IMR-90 (cell line): ENCODE results near the gene MRC2. TPM values are rescaled to one million over a fixed set of nuclear protein-coding genes. Genes with fewer than 3 reads are reported as not detected.

ENCODE experiments used
- ATAC-seq: fragments of 200-7000 bp; cut with Tn5 transposase; 2 replicates; pipeline ENCODE4 v1.9.1; 2020; ENCODE audit warnings: low read depth, mild to moderate bottlenecking, moderate library complexity
- BruUV-seq: library from RNA; stranded (reverse); fragments of 400-500 nt; replicated peaks from 2 replicates; lab custom pipeline; 2021; lab: Mats Ljungman, UMichigan
- CTCF ChIA-PET: fragments of 300-600 bp; formaldehyde crosslinking; extraction: SDS; loops from one replicate; lab custom pipeline; 2021; ENCODE audit warnings: antibody characterized with exemption; lab: Yijun Ruan, JAX
- POLR2A ChIA-PET: fragments of 300-600 bp; sonication (Branson Sonifier 250); formaldehyde crosslinking; loops from one replicate; lab custom pipeline; 2022; ENCODE audit warnings: antibody characterized with exemption; ENCODE audit not compliant: unreplicated experiment; lab: Charles Lee
- DNase-seq: peaks from one replicate; pipeline ENCODE4 v3.0.0; 2013
- H2AFZ ChIP-seq: replicated peaks from 2 replicates; pipeline ENCODE3; 2013; ENCODE audit warnings: low read length, mild to moderate bottlenecking; ENCODE audit not compliant: poor library complexity
- H2AK5ac ChIP-seq: 2 replicates; pipeline ENCODE4 v1.6.1; 2013; ENCODE audit warnings: low read depth, low read length, inconsistent platforms
- H2AK9ac ChIP-seq: replicated peaks from 2 replicates; pipeline ENCODE3; 2013; ENCODE audit warnings: mild to moderate bottlenecking, low read depth, low read length, moderate library complexity; ENCODE audit not compliant: poor library complexity
- H2BK120ac ChIP-seq: 2 replicates; pipeline ENCODE4 v1.6.1; 2013; ENCODE audit warnings: low read depth, low read length, inconsistent platforms
- H2BK15ac ChIP-seq: 3 replicates; pipeline ENCODE4 v1.6.1; 2013; ENCODE audit warnings: low read depth, low read length, inconsistent platforms
- H2BK20ac ChIP-seq: 2 replicates; pipeline ENCODE4 v1.6.1; 2013; ENCODE audit warnings: low read depth, mild to moderate bottlenecking, inconsistent platforms, low read length, moderate library complexity
- H2BK5ac ChIP-seq: 2 replicates; pipeline ENCODE4 v1.6.1; 2013; ENCODE audit warnings: mild to moderate bottlenecking, low read depth, low read length, inconsistent platforms; ENCODE audit not compliant: poor library complexity, severe bottlenecking
- H3K14ac ChIP-seq: replicated peaks from 2 replicates; pipeline ENCODE4 v1.6.1; 2013; ENCODE audit warnings: low read depth, low read length, inconsistent platforms
- H3K18ac ChIP-seq: 2 replicates; pipeline ENCODE4 v1.6.1; 2013; ENCODE audit warnings: low read depth, low read length, control low read depth
- H3K23ac ChIP-seq: 2 replicates; pipeline ENCODE4 v1.6.1; 2013; ENCODE audit warnings: low read depth, low read length, inconsistent platforms
- H3K27ac ChIP-seq: 2 replicates; pipeline ENCODE4 v1.5.1; 2013; ENCODE audit warnings: mild to moderate bottlenecking, control low read depth, low read length; ENCODE audit not compliant: insufficient read depth
- H3K27me3 ChIP-seq: 2 replicates; pipeline ENCODE4 v1.6.1; 2013; ENCODE audit warnings: low read length; ENCODE audit not compliant: control insufficient read depth, insufficient read depth
- H3K36me3 ChIP-seq: 2 replicates; pipeline ENCODE4 v1.6.1; 2013; ENCODE audit warnings: low read length, mixed read lengths; ENCODE audit not compliant: control insufficient read depth, insufficient read depth
- H3K4ac ChIP-seq: 2 replicates; pipeline ENCODE4 v1.6.1; 2013; ENCODE audit warnings: low read depth, low read length, inconsistent platforms
- H3K4me1 ChIP-seq: 2 replicates; pipeline ENCODE4 v1.6.1; 2013; ENCODE audit warnings: low read length, mixed read lengths; ENCODE audit not compliant: control insufficient read depth, insufficient read depth
- H3K4me2 ChIP-seq: 2 replicates; pipeline ENCODE4 v1.6.1; 2013; ENCODE audit warnings: low read depth, mild to moderate bottlenecking, control low read depth, low read length, moderate library complexity
- H3K4me3 ChIP-seq: 2 replicates; pipeline ENCODE4 v1.5.1; 2013; ENCODE audit warnings: low read depth, mild to moderate bottlenecking, control low read depth, low read length, moderate library complexity; ENCODE audit not compliant: insufficient read depth
- H3K56ac ChIP-seq: 2 replicates; pipeline ENCODE4 v1.6.1; 2013; ENCODE audit warnings: low read length, inconsistent platforms; ENCODE audit not compliant: insufficient read depth; ENCODE audit errors: extremely low read depth
- H3K79me1 ChIP-seq, 2 experiments: 2 replicates each; pipeline ENCODE4 v1.6.1; 2013; ENCODE audit warnings: low read length in 2 of 2, inconsistent platforms in 1 of 2, low read depth in 1 of 2
- H3K9ac ChIP-seq: 2 replicates; pipeline ENCODE4 v1.6.1; 2013; ENCODE audit warnings: low read depth, low read length, control low read depth
- H3K9me1 ChIP-seq: 2 replicates; pipeline ENCODE4 v1.6.1; 2013; ENCODE audit warnings: low read length, inconsistent platforms; ENCODE audit not compliant: insufficient read depth
- H3K9me3 ChIP-seq: 2 replicates; pipeline ENCODE4 v1.6.1; 2013; ENCODE audit warnings: low read length; ENCODE audit not compliant: control insufficient read depth, insufficient read depth
- H4K20me1 ChIP-seq: 2 replicates; pipeline ENCODE4 v1.6.1; 2013; ENCODE audit warnings: low read length, inconsistent platforms; ENCODE audit not compliant: insufficient read depth
- H4K5ac ChIP-seq: 2 replicates; pipeline ENCODE4 v1.6.1; 2013; ENCODE audit warnings: mild to moderate bottlenecking, low read depth, low read length, control low read depth
- H4K8ac ChIP-seq, 2 experiments: 2 replicates each; pipeline ENCODE4 v1.6.1; 2013; ENCODE audit warnings: low read depth in 2 of 2, low read length in 2 of 2, control low read depth in 1 of 2, inconsistent platforms in 1 of 2
- H4K91ac ChIP-seq: 2 replicates; pipeline ENCODE4 v1.6.1; 2013; ENCODE audit warnings: low read depth, low read length, inconsistent platforms; ENCODE audit not compliant: insufficient read depth
- BHLHE40 ChIP-seq: fragments of 150-350 bp; IDR thresholded peaks from 2 replicates; pipeline ENCODE4 v1.6.1; 2016; ENCODE audit warnings: mild to moderate bottlenecking, low read depth, low read length
- CEBPB ChIP-seq: IDR thresholded peaks from 2 replicates; pipeline ENCODE4 v1.6.1; 2012; ENCODE audit warnings: low read depth, low read length, improper control_type of control experiment
- CHD1 ChIP-seq: IDR thresholded peaks from 2 replicates; pipeline ENCODE4 v1.6.1; 2012; ENCODE audit warnings: low read depth, low read length, improper control_type of control experiment
- FOS ChIP-seq: fragments of 150-350 bp; IDR thresholded peaks from 2 replicates; pipeline ENCODE4 v1.6.1; 2016; ENCODE audit warnings: low read depth, low read length
- MAFK ChIP-seq: IDR thresholded peaks from 2 replicates; pipeline ENCODE4 v1.6.1; 2012; ENCODE audit warnings: low read depth, low read length, improper control_type of control experiment
- MXI1 ChIP-seq: IDR thresholded peaks from 2 replicates; pipeline ENCODE4 v1.6.1; 2012; ENCODE audit warnings: low read depth, mild to moderate bottlenecking, low read length, moderate library complexity, borderline replicate concordance
- NFE2L2 ChIP-seq: fragments of 150-350 bp; IDR thresholded peaks from 2 replicates; pipeline ENCODE4 v1.6.1; 2016; ENCODE audit warnings: low read depth, mild to moderate bottlenecking, low read length
- POLR2A ChIP-seq: IDR thresholded peaks from 2 replicates; pipeline ENCODE4 v1.6.1; 2012; ENCODE audit warnings: mild to moderate bottlenecking, low read depth, low read length
- RAD21 ChIP-seq: IDR thresholded peaks from 2 replicates; pipeline ENCODE4 v1.6.1; 2012; ENCODE audit warnings: low read length, improper control_type of control experiment
- RCOR1 ChIP-seq: IDR thresholded peaks from 2 replicates; pipeline ENCODE4 v1.6.1; 2012; ENCODE audit warnings: mild to moderate bottlenecking, low read length, improper control_type of control experiment; ENCODE audit not compliant: insufficient replicate concordance
- RFX5 ChIP-seq: IDR thresholded peaks from 2 replicates; pipeline ENCODE4 v1.8.0; 2012; ENCODE audit warnings: low read depth, mild to moderate bottlenecking, low read length, moderate library complexity
- SMC3 ChIP-seq: fragments of 150-350 bp; IDR thresholded peaks from 2 replicates; pipeline ENCODE4 v1.6.1; 2016; ENCODE audit warnings: low read depth, mild to moderate bottlenecking, antibody characterized with exemption, low read length, moderate library complexity
- WGBS, 2 experiments: methylation state at CpG; one replicate each; pipeline versions ENCODE4 v1.1.5 to v1.1.7; 2013; ENCODE audit warnings: missing lambda C conversion rate in 2 of 2; ENCODE audit not compliant: insufficient read length in 1 of 2; ENCODE audit errors: extremely low coverage in 2 of 2; 5-methylcytosine and 5-hydroxymethylcytosine counted together
- dilution Hi-C: fragments of 300-500 bp; cut with HindIII; formaldehyde crosslinking; loops from one replicate; pipeline ENCODE4 v1.14.3; 2018; ENCODE audit warnings: low sequenced_read_pairs; ENCODE audit not compliant: unreplicated experiment
- in situ Hi-C: fragments of 300-500 bp; cut with MboI; formaldehyde crosslinking; loops from 3 replicates; pipeline ENCODE4 v1.14.3; 2019; ENCODE audit warnings: low sequenced_read_pairs, inconsistent platforms, mixed read lengths
- intact Hi-C: fragments of 100-400 bp; cut with micrococcal nuclease; formaldehyde crosslinking; loops from 2 replicates; pipeline ENCODE4 v1.10.0; 2022
- polyA plus RNA-seq, 3 experiments: library from polyadenylated mRNA; depleted of rRNA; stranded (reverse); fragments of >200 nt; gene quantifications; 2 replicates each; pipeline ENCODE4 v1.2.3, GENCODE V29; 2012; ENCODE audit warnings: low replicate concordance in 1 of 3
- total RNA-seq: library from RNA; depleted of rRNA; stranded (reverse); fragments of >200 nt; gene quantifications from 2 replicates; pipeline ENCODE4 v1.2.3, GENCODE V29; 2012
- TF ChIP-seq, protein P1 (sequence below): fragments of 150-350 bp; IDR thresholded peaks from 2 replicates; pipeline ENCODE4 v1.6.1; 2017; ENCODE audit warnings: mild to moderate bottlenecking, antibody characterized with exemption, low read length, low read depth
- TF ChIP-seq, protein P2 (sequence below): fragments of 150-350 bp; IDR thresholded peaks from 2 replicates; pipeline ENCODE4 v1.6.1; 2016; ENCODE audit warnings: low read depth, mild to moderate bottlenecking, low read length, moderate library complexity, borderline replicate concordance
- TF ChIP-seq, protein P3 (sequence below): conservative IDR thresholded peaks from 2 replicates; pipeline ENCODE4 v1.5.1; 2012; ENCODE audit warnings: mild to moderate bottlenecking, low read depth, low read length, improper control_type of control experiment

MRC2 gene
- total and polyA plus RNA-seq, 2 of the 4 experiments (the other 2 are of a cell fraction) = 39.3 to 137 TPM

DNA sequence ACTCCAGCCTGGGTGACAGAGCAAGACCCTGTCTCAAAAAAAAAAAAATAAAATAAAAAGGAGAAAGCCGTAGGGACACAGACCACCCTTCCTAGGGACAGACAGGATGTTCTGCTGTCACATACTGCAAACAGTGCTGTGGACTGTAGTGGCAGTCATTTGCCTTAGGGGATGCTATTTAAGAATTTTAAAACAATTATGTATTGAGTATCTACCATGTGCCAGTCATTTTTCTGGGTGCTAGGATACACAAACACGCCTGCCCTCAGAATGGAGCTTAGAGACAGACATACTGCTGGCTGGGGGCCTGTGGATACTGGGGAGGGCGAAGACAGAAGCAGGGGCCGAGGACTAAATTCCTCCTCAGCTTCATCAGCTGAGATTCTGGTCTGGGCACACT lies 45.5 kb downstream of the MRC2 start:
- no peak overlapping the region for H2BK120ac ChIP-seq
- intact Hi-C loops (no loop called here), in situ Hi-C loops (no loop called here), dilution Hi-C loops (no loop called here)
- POLR2A ChIA-PET = no interaction called here
- H2BK15ac ChIP-seq = no peak overlapping the region
- no peak overlapping the region for H3K23ac ChIP-seq
- no peak overlapping the region for H3K27ac ChIP-seq
- no peak overlapping the region for H3K56ac ChIP-seq
- H2AK5ac ChIP-seq = no peak overlapping the region
- H3K18ac ChIP-seq = no peak overlapping the region
- ATAC-seq (no peak), DNase-seq (no peak)
- no peak overlapping the region for H3K14ac ChIP-seq
- no peak overlapping the region for H3K4me3 ChIP-seq
- no peaks in the 10 kb centered on the region for H3K4me1 ChIP-seq
- no peak overlapping the region for H3K4ac ChIP-seq
- no peaks in the 10 kb centered on the region for H3K9me3 ChIP-seq
- H4K8ac ChIP-seq = no peak overlapping the region
- no peak overlapping the region for H4K5ac ChIP-seq
- TF ChIP-seq BHLHE40 (no peak), RFX5 (no peak), MXI1 (no peak), CEBPB (no peak), FOS (no peak), RCOR1 (no peak), SMC3 (no peak), CHD1 (no peak), MAFK (no peak), POLR2A (no peak), RAD21 (no peak), NFE2L2 (no peak)
- TF ChIP-seq, protein P1, sequence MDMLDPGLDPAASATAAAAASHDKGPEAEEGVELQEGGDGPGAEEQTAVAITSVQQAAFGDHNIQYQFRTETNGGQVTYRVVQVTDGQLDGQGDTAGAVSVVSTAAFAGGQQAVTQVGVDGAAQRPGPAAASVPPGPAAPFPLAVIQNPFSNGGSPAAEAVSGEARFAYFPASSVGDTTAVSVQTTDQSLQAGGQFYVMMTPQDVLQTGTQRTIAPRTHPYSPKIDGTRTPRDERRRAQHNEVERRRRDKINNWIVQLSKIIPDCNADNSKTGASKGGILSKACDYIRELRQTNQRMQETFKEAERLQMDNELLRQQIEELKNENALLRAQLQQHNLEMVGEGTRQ = no peak
- TF ChIP-seq, protein P2, sequence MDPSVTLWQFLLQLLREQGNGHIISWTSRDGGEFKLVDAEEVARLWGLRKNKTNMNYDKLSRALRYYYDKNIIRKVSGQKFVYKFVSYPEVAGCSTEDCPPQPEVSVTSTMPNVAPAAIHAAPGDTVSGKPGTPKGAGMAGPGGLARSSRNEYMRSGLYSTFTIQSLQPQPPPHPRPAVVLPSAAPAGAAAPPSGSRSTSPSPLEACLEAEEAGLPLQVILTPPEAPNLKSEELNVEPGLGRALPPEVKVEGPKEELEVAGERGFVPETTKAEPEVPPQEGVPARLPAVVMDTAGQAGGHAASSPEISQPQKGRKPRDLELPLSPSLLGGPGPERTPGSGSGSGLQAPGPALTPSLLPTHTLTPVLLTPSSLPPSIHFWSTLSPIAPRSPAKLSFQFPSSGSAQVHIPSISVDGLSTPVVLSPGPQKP = no peak
- TF ChIP-seq, protein P3, sequence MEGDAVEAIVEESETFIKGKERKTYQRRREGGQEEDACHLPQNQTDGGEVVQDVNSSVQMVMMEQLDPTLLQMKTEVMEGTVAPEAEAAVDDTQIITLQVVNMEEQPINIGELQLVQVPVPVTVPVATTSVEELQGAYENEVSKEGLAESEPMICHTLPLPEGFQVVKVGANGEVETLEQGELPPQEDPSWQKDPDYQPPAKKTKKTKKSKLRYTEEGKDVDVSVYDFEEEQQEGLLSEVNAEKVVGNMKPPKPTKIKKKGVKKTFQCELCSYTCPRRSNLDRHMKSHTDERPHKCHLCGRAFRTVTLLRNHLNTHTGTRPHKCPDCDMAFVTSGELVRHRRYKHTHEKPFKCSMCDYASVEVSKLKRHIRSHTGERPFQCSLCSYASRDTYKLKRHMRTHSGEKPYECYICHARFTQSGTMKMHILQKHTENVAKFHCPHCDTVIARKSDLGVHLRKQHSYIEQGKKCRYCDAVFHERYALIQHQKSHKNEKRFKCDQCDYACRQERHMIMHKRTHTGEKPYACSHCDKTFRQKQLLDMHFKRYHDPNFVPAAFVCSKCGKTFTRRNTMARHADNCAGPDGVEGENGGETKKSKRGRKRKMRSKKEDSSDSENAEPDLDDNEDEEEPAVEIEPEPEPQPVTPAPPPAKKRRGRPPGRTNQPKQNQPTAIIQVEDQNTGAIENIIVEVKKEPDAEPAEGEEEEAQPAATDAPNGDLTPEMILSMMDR = no peak
- no peak overlapping the region for H2AK9ac ChIP-seq
- 60% methylated on average over 1 of the region's 4 CpGs; no CpG with 5 or more reads in 1 of the 2 experiments for whole genome bisulfite sequencing, 2 experiments
- CTCF ChIA-PET = no interaction called here
- H2AFZ ChIP-seq = no peak overlapping the region
- no TSS peak for BruUV-seq
- peaks cover 82% of the 10 kb centered on the region for H3K36me3 ChIP-seq
- no peak overlapping the region for H3K4me2 ChIP-seq
- H3K9me1 ChIP-seq = no peaks in the 10 kb centered on the region
- H4K20me1 ChIP-seq = peaks cover 11% of the 10 kb centered on the region
- H4K91ac ChIP-seq = no peak overlapping the region
- H3K9ac ChIP-seq = no peak overlapping the region
- no peak overlapping the region for H2BK5ac ChIP-seq
- H3K79me1 ChIP-seq = peaks cover 9 to 49% of the 10 kb centered on the region in 2 experiments
- no peaks in the 10 kb centered on the region for H3K27me3 ChIP-seq
- no peak overlapping the region for H2BK20ac ChIP-seq
